DMS 273 treated with DMSO at 0.1 percent for 48 hours (cell line): Measurements from ENCODE around the gene TRAF3IP1.
"Not testable (repeated sequence)": the region's sequence is repeated elsewhere in the genome, so short reads cannot be mapped to it uniquely, and the experiment has no call there.

Experiments
- DNase-seq: peaks from one replicate; lab custom pipeline; 2025; lab: John Stamatoyannopoulos, UW

Gene TRAF3IP1

DNA sequence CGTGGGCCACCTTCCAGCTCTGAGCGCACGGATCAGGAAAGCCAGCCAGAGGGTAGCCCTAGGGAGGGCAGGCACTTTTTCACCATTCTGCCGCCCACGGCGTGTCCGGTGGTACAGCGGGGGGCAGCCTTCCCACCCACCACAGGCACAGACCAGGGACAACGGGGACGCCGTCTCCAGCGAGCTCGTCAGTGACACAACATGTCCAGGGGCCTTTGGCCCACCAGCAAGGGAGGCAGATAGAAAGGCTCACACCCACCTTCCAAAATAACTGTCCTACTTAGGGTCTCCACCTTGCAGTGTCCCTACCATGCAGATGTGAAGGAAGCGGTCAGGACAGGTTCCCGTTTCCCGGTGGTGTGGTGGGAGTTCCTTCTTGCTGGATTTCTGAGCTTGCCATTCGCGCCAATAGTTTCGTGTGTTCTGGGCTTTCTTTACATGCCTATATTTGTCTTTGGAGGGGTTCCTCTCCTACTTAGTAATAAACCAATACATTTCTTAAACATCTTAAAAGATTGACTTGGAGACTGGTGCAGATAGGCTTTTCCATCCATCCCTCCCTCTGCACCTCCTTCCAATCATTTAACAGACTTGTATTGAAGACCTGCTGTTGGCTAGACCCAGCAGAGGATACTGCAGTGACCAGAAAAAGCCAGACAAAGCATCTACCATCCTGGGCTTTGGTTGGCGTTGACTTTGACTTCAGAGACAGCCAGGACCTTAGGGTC is 107.3 kb downstream of the TRAF3IP1 start:
- DNase-seq, result no peak

- DNase-seq, result no peak
Observed at GRCh38 chr2:238428866-238429265, 108.5 kb downstream of the TRAF3IP1 start.

DNA sequence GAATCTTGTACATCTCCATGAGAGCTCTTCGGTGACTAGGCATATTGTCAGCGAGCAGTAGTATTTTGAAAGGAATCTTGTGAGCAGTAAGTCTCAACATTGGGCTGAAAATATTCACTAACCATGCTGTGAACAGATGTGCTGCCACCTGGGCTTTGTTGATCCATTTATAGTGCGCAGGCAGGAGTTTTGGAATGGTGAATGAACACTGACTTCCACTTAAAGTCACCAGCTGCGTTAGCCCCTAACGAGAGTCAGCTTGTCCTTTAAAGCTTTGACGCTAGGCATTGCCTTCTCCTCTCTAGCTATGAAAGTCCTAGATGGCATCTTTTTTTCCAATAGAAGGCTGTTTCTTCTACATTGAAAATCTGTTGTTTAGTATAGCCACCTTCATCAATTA is 110.5 kb downstream of the TRAF3IP1 start:
- no peak for DNase-seq

DNA sequence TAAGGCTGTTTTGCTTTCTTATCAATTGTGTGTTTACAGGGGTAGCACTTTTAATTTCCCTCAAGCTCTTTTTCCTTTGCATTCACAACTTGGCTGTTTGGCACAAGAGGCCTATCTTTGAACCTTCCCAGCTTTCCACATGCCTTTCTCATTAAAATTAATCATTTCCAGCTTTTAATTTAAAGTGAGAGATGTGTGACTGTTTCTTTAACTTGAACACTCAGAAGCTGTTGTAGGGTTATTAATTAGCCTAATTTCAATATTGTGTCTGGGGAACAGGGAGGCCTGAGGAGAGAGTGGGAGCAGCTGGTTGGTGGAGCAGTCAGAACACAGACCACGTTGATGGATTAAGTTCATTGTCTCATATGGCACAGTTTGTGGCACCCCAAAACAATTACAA is 111.1 kb downstream of the TRAF3IP1 start:
- DNase-seq, result no peak

DNA sequence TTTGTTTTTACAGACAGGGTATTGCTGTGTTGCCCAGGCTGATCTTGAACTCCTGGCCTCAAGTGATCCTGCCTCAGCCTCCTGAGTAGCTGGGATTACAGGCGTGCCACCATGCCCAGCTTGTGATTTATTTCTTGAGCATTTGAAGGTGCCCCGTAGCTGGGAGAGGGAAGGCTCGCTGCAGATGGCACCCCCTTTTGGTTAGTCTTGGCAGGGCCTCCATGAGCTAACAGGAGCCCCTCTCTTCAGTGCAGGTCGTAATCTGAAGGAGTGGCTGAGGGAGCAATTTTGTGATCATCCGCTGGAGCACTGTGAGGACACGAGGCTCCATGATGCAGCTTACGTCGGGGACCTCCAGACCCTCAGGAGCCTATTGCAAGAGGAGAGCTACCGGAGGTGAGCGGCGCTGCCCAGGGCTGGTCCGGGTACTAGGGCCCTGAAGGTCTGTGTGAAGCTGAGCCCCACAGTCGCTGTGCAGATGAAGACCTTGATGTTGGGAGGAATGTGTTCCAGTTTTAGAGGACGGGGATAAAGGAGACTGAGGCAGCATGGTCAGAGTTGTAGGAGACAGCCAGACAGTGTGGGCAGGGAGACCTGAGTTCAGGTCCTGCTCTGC is 113.1 kb downstream of the TRAF3IP1 start:
- no peak for DNase-seq

DNA sequence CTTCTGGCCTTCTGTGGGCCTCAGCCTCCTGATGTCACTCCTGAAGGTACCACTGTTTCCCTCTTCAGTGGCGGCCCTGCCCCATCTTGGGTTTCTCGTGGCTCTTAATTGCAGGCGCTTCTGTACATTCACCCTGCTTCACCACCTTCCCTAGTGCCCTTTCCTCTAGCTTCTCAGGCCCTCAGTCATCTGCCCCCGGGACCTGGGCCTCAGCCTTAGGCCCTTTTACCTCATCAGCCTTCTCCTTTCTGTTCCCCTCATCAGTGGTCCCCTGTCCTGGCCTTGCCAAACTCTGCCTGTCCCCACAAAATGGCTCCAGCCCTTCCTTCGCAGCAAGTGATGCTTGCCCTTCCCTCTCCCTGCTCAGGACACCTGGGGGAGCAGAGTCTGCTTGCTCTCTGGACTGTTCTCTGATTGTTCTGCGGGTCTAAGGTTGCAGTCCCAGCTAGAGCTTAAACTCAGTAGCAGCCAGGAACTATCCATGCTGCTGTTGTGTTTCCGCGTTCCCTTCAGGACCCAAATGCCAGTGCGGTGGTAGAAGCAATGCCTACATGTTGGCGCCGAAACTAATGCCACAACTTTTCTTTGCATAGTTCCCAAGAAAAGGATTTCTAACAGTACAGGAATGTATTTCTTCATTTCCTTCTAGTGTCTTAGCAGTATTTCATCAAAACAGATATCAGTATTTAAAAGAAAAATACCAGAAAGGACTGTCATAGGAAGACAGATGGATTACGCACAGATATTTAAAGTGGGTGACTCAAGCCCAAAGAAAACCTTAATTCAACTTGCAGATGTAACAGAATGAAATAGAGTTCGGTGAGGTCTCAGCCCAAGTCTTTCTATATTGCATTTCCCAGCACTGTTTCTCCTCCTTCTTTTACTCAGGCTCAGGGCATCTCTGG is 113.9 kb downstream of the TRAF3IP1 start:
- DNase-seq, result no peak

GRCh38 chr2:238434846-238435751 is 114.8 kb downstream of the TRAF3IP1 start:
- DNase-seq, result no peak

DNA sequence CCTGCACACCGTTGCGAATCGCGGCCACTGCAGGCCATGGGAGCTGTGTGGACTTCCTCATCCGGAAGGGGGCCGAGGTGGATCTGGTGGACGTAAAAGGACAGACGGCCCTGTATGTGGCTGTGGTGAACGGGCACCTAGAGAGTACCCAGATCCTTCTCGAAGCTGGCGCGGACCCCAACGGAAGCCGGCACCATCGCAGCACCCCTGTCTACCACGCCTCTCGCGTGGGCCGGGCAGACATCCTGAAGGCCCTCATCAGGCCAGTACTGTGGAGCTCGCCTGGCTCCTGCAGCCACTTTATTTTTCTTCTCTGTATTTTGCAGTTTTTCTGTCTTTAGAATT is 115.4 kb downstream of the TRAF3IP1 start:
- no peak for DNase-seq

DNA sequence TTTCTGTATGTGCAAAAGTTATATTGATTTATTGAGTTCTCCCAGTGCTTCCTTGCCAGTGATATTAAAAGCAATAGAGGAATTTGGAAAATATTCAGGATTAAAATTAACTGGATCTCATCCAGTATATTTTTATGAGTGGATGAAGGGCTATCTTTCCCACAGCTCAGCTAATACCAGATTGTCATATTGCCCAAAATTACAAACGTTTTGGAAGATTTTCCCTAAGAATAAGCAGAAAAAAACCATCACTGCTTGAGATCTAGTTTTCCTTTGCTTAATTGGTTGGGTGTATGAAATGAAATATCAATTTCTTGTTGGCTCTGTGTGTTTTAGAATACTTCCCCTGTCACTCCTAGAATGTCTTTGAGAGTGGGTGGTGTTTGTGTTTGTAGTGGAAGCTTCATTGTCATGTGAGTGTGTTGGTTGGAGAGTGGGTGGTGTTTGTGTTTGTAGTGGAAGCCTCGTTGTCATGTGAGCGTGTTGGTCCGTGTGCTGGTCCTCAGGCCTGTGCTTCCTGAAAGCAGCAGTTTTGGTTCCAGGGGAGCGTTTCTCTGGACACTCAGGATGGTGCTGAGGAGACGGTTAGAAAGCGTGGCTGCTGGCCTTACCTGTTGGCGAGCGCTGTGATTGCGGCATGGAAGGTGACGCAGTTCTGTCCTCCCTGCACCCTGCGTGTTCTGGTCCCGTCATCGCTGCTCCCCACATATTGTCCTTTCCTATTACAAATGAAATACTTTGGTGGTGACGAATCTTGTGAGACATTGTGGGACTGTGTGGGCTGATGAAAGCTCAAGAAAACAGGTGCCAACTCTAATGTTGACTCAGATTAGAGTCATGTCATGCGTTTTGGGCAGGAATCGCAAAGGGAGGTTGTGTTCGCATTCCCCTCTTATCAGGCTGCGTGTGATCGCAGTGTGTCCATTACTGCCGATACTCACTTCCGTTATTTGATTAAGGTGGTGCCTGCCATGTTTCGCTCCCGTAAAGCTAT is 118.8 kb downstream of the TRAF3IP1 start:
- no peak for DNase-seq

DNA sequence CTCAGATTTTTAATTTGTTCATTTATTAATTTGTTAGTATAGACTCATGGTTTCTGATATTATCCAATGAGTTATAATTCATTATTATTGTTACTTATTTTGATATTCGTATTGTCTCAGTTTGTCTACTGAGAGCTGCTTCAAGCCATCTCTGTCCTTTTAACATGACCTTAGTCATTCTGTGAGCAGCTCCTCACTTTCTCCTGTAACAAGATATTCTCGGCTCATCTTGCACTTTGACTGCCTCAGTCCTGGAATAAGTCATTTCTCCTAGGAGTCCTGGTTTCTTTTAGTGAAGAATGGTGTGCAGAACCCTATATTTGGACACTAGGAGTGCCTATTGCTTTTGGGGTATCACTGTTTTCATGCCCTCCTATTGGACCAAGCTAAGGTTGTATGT is 119.6 kb downstream of the TRAF3IP1 start:
- no peak for DNase-seq

- no peak for DNase-seq
Observed at GRCh38 chr2:238440331-238440730, 120.0 kb downstream of the TRAF3IP1 start.

GRCh38 chr2:238440767-238441166 is 120.4 kb downstream of the TRAF3IP1 start:
- DNase-seq, result no peak

DNA sequence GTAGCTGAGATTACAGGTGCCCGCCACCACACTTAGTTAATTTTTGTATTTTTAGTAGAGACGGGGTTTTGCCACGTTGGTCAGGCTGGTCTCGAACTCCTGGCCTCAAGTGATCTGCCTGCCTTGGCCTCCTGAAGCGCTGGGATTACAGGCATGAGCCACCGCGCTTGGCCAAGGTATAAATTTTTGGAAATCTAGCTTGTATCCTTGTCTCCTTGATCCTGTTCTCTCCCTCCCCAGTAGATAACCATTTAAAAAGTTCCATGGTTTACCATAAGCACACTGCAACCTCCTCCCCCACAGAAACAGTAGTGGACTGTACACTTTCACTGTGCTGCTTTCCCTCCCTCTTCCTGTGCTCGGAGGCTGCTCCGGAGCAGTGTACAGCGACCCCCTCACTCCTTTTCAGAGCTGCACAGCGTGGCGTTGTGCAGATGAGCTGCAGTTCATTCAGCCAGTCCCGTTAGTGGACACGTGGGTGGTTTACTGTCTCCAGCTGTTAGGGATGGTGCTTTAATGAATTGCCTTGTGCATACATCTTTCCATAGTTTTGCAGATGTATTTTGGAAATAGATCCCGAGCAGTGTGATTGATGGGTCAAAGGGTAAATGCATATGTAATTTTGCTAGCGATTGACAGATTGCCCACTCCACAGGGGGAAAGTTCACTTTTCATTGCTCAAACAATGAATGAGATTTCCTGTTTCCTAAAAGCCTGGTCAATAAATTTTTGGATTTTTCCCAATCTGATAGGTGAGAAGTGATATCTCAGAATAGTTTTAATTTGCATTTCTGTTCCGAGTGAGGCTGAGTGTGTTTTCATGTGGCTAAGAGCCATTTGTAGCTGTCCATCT is 121.2 kb downstream of the TRAF3IP1 start:
- DNase-seq, result no peak

GRCh38 chr2:238442257-238442656 is 121.9 kb downstream of the TRAF3IP1 start:
- not testable (repeated sequence) for DNase-seq

DNA sequence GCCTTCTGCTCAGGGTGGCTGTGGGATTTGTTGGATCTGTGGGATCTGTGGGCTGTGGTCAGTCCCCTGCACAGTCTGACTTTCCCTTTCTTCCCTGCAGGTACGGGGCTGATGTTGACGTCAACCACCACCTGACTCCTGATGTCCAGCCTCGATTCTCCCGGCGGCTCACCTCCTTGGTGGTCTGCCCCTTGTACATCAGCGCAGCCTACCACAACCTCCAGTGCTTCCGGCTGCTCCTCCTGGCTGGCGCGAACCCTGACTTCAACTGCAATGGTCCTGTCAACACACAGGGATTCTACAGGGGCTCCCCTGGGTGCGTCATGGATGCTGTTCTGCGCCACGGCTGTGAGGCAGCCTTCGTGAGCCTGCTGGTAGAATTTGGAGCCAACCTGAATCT is 123.9 kb downstream of the TRAF3IP1 start:
- DNase-seq, result no peak

GRCh38 chr2:238445409-238446190 is 125.3 kb downstream of the TRAF3IP1 start:
- DNase-seq, result no peak

GRCh38 chr2:238446371-238446770 is 126.1 kb downstream of the TRAF3IP1 start:
- no peak for DNase-seq

- DNase-seq, result no peak
Observed at GRCh38 chr2:238448031-238448955, 128.0 kb downstream of the TRAF3IP1 start.
